Lung (tissue), 12 donors: ENCODE measurements around the gene FFAR3. TPM values are rescaled to one million over a fixed set of nuclear protein-coding genes. Genes with fewer than 3 reads are reported as not detected.

Experiments
- ATAC-seq: fragments of 200-7000 bp; cut with Tn5 transposase; one replicate; pipeline ENCODE4 v1.9.1; 2020; ENCODE audit warnings: moderate number of reproducible peaks; ENCODE audit not compliant: insufficient read depth, low FRiP score
- DNase-seq, 3 donors: peaks; one replicate each; pipeline ENCODE4 v3.0.0-alpha.2; 2013 to 2017
- H3K27ac ChIP-seq, 2 donors: one replicate each; pipeline ENCODE4 v1.5.1; 2013; ENCODE audit warnings: mild to moderate bottlenecking in 2 of 2, moderate library complexity in 2 of 2, control low read depth in 1 of 2, inconsistent platforms in 1 of 2, low read depth in 1 of 2, low read length in 1 of 2
- H3K27me3 ChIP-seq, 3 donors: one replicate each; pipeline ENCODE4 v1.5.1; 2013; ENCODE audit warnings: low read length in 2 of 3; ENCODE audit not compliant: control insufficient read depth in 3 of 3, insufficient read depth in 3 of 3
- H3K36me3 ChIP-seq, 4 donors: one replicate each; pipeline ENCODE4 v1.5.1; 2013; ENCODE audit warnings: low read length in 4 of 4, mild to moderate bottlenecking in 1 of 4, moderate library complexity in 1 of 4; ENCODE audit not compliant: control insufficient read depth in 4 of 4, insufficient read depth in 4 of 4
- H3K4me1 ChIP-seq, 5 donors: one replicate each; pipeline ENCODE4 v1.5.1; 2013; ENCODE audit warnings: low read length in 5 of 5, mild to moderate bottlenecking in 2 of 5, moderate library complexity in 1 of 5; ENCODE audit not compliant: control insufficient read depth in 5 of 5, insufficient read depth in 5 of 5
- H3K4me3 ChIP-seq: one replicate; pipeline ENCODE4 v1.5.1; 2013; ENCODE audit warnings: mild to moderate bottlenecking, control low read depth, moderate library complexity
- H3K9ac ChIP-seq, 2 donors: one replicate each; pipeline ENCODE4 v1.5.1; 2013; ENCODE audit warnings: low read length in 2 of 2, control low read depth in 1 of 2; ENCODE audit not compliant: insufficient read depth in 1 of 2
- H3K9me3 ChIP-seq, 4 donors: one replicate each; pipeline ENCODE4 v1.5.1; 2013; ENCODE audit warnings: low read length in 3 of 4, mild to moderate bottlenecking in 1 of 4, moderate library complexity in 1 of 4; ENCODE audit not compliant: control insufficient read depth in 4 of 4, insufficient read depth in 3 of 4
- WGBS, 2 donors: extraction: QIAGEN DNeasy Blood & Tissue Kit; methylation state at CpG; one replicate each; pipeline ENCODE4 v1.1.7; 2013; 5-methylcytosine and 5-hydroxymethylcytosine counted together
- polyA plus RNA-seq, 2 donors: library from polyadenylated mRNA; stranded (reverse); fragments of 200-250 nt; gene quantifications; one replicate each; pipeline ENCODE4 v1.2.1, GENCODE V29; 2013
- total RNA-seq, 2 donors: library from RNA; depleted of rRNA in 1 of 2; stranded (reverse); fragments of >200 nt in 1 of 2; gene quantifications; one replicate each; pipeline ENCODE4 v1.2.1, GENCODE V29; 2014 to 2021
- TF ChIP-seq, protein P1 (sequence below): IDR thresholded peaks from 2 replicates; pipeline ENCODE4 v1.5.1; 2012; ENCODE audit warnings: mild to moderate bottlenecking; ENCODE audit errors: control extremely low read depth, extremely low read depth
- donor health status: control.
- donor health status: control.
- donor health status: Bipolar disorder and iron deficiency.
- donor health status: healthy.
- donor health status: DM: yes; HTN: yes; CAD: no.

The FFAR3 gene
- total and polyA plus RNA-seq, 4 donors = 0.06 to 20.9 (median 0.40) TPM

- Histone ChIP-seq H3K36me3 (no peaks in the 10 kb centered on the region), H3K27ac (no peak within 1 kb of the TSS), H3K9ac (no peak within 1 kb of the TSS), H3K27me3 (no peaks in the 10 kb centered on the region), H3K9me3 (no peaks in the 10 kb centered on the region), H3K4me1 (no peaks in the 10 kb centered on the region), H3K4me3 (no peak within 1 kb of the TSS)
- TF ChIP-seq, protein P1, sequence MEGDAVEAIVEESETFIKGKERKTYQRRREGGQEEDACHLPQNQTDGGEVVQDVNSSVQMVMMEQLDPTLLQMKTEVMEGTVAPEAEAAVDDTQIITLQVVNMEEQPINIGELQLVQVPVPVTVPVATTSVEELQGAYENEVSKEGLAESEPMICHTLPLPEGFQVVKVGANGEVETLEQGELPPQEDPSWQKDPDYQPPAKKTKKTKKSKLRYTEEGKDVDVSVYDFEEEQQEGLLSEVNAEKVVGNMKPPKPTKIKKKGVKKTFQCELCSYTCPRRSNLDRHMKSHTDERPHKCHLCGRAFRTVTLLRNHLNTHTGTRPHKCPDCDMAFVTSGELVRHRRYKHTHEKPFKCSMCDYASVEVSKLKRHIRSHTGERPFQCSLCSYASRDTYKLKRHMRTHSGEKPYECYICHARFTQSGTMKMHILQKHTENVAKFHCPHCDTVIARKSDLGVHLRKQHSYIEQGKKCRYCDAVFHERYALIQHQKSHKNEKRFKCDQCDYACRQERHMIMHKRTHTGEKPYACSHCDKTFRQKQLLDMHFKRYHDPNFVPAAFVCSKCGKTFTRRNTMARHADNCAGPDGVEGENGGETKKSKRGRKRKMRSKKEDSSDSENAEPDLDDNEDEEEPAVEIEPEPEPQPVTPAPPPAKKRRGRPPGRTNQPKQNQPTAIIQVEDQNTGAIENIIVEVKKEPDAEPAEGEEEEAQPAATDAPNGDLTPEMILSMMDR = no peak
- ATAC-seq (no peak), DNase-seq (no peak)
- 28 to 44% methylated on average over 18 of the region's 18 CpGs for WGBS, 2 donors
Observed at GRCh38 chr19:35347171-35347929, 10.9 kb upstream of the FFAR3 start, which contains the start of gene FFAR1. Gene FFAR1, plus strand, starts transcription at chr19:35347902. Its CDS starts 3,650 bp downstream, at chr19:35351552.

DNA sequence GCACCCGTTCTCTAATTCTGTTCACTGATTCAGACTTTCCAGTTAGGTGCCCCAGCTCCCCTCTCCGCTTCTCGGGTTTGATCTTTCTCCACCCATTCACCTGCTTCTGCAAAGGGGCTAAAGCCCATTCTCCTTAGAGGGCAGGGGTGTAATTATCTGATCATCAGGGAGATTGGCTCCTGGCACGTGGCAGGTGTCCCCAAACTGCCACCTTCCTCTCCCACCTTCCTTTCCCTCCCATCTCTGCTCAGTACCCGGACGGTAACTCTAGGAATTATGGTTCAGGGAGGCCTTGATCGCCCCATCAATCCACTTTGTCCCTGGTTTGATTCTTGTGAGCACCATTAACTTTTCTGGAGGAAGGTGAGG, 10.3 kb upstream of the FFAR3 start:
- TF ChIP-seq, protein P1 = no peak
- DNase-seq = no peak
- H3K9me3 ChIP-seq = no peaks in the 10 kb centered on the region
- H3K27ac ChIP-seq = no peak overlapping the region
- no peak overlapping the region for H3K4me3 ChIP-seq
- no peaks in the 10 kb centered on the region for H3K27me3 ChIP-seq
- WGBS, 2 donors = 67 to 70% methylated on average over 7 of the region's 7 CpGs
- ATAC-seq = no peak
- no peaks in the 10 kb centered on the region for H3K36me3 ChIP-seq
- no peak overlapping the region for H3K9ac ChIP-seq
- peaks cover 0 to under 1% (median 0%) of the 10 kb centered on the region in 5 donors for H3K4me1 ChIP-seq

- DNase-seq (no peak), ATAC-seq (no peak)
- WGBS, 2 donors = 89 to 91% methylated on average over 18 of the region's 18 CpGs
- TF ChIP-seq, protein P1 = no peak
- Histone ChIP-seq H3K27ac (no peak overlapping the region), H3K36me3 (no peaks in the 10 kb centered on the region), H3K9me3 (no peaks in the 10 kb centered on the region), H3K9ac (no peak overlapping the region), H3K27me3 (no peaks in the 10 kb centered on the region), H3K4me1 (peaks cover 0 to 10% (median 0%) of the 10 kb centered on the region in 5 donors), H3K4me3 (no peak overlapping the region)
Observed at GRCh38 chr19:35348911-35349611, 9.2 kb upstream of the FFAR3 start.
